MV-4-11 (cell line): ENCODE results near the gene MARCHF3.
A peak's percentile ranks its signal among the peaks of the same experiment; 100 is the strongest.
"Not testable (repeated sequence)": the region's sequence is repeated elsewhere in the genome, so short reads cannot be mapped to it uniquely, and the experiment has no call there.

Source experiments
- DNase-seq: peaks from one replicate; lab custom pipeline; 2025; lab: John Stamatoyannopoulos, UW

The MARCHF3 gene

GRCh38 chr5:126917918-126918614 lies 112.3 kb downstream of the MARCHF3 start:
- no peak for DNase-seq

- no peak for DNase-seq
These were observed 114.9 kb downstream of the MARCHF3 start for GRCh38 chr5:126915496-126915895.

- no peak for DNase-seq
These were observed 115.4 kb downstream of the MARCHF3 start for GRCh38 chr5:126914801-126915436.

- DNase-seq, result peak; percentile 94
These were observed 117.7 kb downstream of the MARCHF3 start for GRCh38 chr5:126912616-126913200.

- peak; percentile 63 for DNase-seq
These were observed 118.4 kb downstream of the MARCHF3 start for GRCh38 chr5:126911986-126912385.

- DNase-seq, result no peak
These were observed 120.5 kb downstream of the MARCHF3 start for GRCh38 chr5:126909856-126910255.

GRCh38 chr5:126904407-126904806 lies 126.0 kb downstream of the MARCHF3 start:
- not testable (repeated sequence) for DNase-seq

- no peak for DNase-seq
These were observed 129.6 kb downstream of the MARCHF3 start for GRCh38 chr5:126900796-126901195.

- DNase-seq, result no peak
These were observed 130.9 kb downstream of the MARCHF3 start for GRCh38 chr5:126899476-126899875.

- DNase-seq, result no peak
These were observed 132.3 kb downstream of the MARCHF3 start for GRCh38 chr5:126897851-126898630.

GRCh38 chr5:126896170-126896702 lies 134.1 kb downstream of the MARCHF3 start:
- no peak for DNase-seq

GRCh38 chr5:126895712-126896111 lies 134.6 kb downstream of the MARCHF3 start:
- DNase-seq, result not testable (repeated sequence)

GRCh38 chr5:126890414-126890813 lies 139.9 kb downstream of the MARCHF3 start:
- not testable (repeated sequence) for DNase-seq

- DNase-seq, result no peak
These were observed 142.2 kb downstream of the MARCHF3 start for GRCh38 chr5:126888175-126888574.

GRCh38 chr5:126884269-126884819 lies 146.0 kb downstream of the MARCHF3 start:
- no peak for DNase-seq

GRCh38 chr5:126883564-126884245 lies 146.7 kb downstream of the MARCHF3 start:
- DNase-seq, result no peak

- DNase-seq, result no peak
These were observed 148.3 kb downstream of the MARCHF3 start for GRCh38 chr5:126881821-126882600.

- DNase-seq, result no peak
These were observed 151.7 kb downstream of the MARCHF3 start for GRCh38 chr5:126878634-126879033.

- DNase-seq, result no peak
These were observed 152.3 kb downstream of the MARCHF3 start for GRCh38 chr5:126878085-126878484.

GRCh38 chr5:126877602-126878001 lies 152.8 kb downstream of the MARCHF3 start:
- DNase-seq, result no peak
